CD4-positive, CD25-positive, alpha-beta regulatory T cell (primary cell): ENCODE measurements around the gene DYNLL2. TPM values are rescaled to one million over a fixed set of nuclear protein-coding genes. Genes with fewer than 3 reads are reported as not detected.
"Not testable (repeated sequence)": the region's sequence is repeated elsewhere in the genome, so short reads cannot be mapped to it uniquely, and the experiment has no call there.

Experiments used
- ATAC-seq, 2 donors: fragments of 150-1000 bp; cut with Tn5 transposase; one replicate each; pipeline ENCODE4 v1.10.0; 2021; ENCODE audit warnings: low read depth in 2 of 2, moderate number of reproducible peaks in 2 of 2, moderate library complexity in 1 of 2
- DNase-seq, 3 donors: peaks; one replicate each; pipeline versions ENCODE4 v3.0.0 to v3.0.0-alpha.2; 2012 to 2022; ENCODE audit warnings: mixed read lengths in 1 of 3
- H3K27ac ChIP-seq: one replicate; pipeline ENCODE4 v1.7.0; 2013; ENCODE audit warnings: mild to moderate bottlenecking, low read length; ENCODE audit not compliant: insufficient read depth, poor library complexity, severe bottlenecking
- H3K27me3 ChIP-seq: one replicate; pipeline ENCODE4 v1.7.0; 2013; ENCODE audit warnings: low read length; ENCODE audit not compliant: control insufficient read depth, insufficient read depth
- H3K36me3 ChIP-seq: one replicate; pipeline ENCODE4 v1.7.0; 2013; ENCODE audit warnings: mild to moderate bottlenecking, low read length, moderate library complexity; ENCODE audit not compliant: control insufficient read depth, insufficient read depth
- H3K4me1 ChIP-seq: 2 replicates; pipeline ENCODE4 v1.7.0; 2013; ENCODE audit warnings: mild to moderate bottlenecking, low read length; ENCODE audit not compliant: insufficient read depth, control insufficient read depth, poor library complexity, severe bottlenecking
- H3K4me3 ChIP-seq: one replicate; pipeline ENCODE4 v1.7.0; 2013; ENCODE audit warnings: low read depth, mild to moderate bottlenecking, low read length, moderate library complexity
- H3K9me3 ChIP-seq, 2 experiments: 1 replicate in 1 of 2; 2 replicates in 1 of 2; pipeline ENCODE4 v1.7.0; 2013; ENCODE audit warnings: low read length in 2 of 2, mild to moderate bottlenecking in 1 of 2, moderate library complexity in 1 of 2; ENCODE audit not compliant: control insufficient read depth in 2 of 2
- H3K27ac Mint-ChIP-seq, 3 donors: one replicate each; pipeline ENCODE4 v1.8.0; 2020 to 2022; ENCODE audit warnings: mild to moderate bottlenecking in 3 of 3, mixed read lengths in 3 of 3, moderate library complexity in 2 of 3
- H3K27me3 Mint-ChIP-seq: one replicate; pipeline ENCODE4 v1.8.0; 2022; ENCODE audit warnings: mild to moderate bottlenecking, mixed read lengths
- H3K36me3 Mint-ChIP-seq: one replicate; pipeline ENCODE4 v1.8.0; 2020; ENCODE audit warnings: mixed read lengths
- H3K4me1 Mint-ChIP-seq, 4 donors: one replicate each; pipeline ENCODE4 v1.8.0; 2020 to 2022; ENCODE audit warnings: mixed read lengths in 4 of 4, mild to moderate bottlenecking in 1 of 4
- H3K4me3 Mint-ChIP-seq, 4 donors: one replicate each; pipeline ENCODE4 v1.8.0; 2020 to 2022; ENCODE audit warnings: mild to moderate bottlenecking in 4 of 4, mixed read lengths in 4 of 4, moderate library complexity in 3 of 4
- H3K9me3 Mint-ChIP-seq, 7 donors: one replicate each; pipeline ENCODE4 v1.8.0; 2020 to 2022; ENCODE audit warnings: mixed read lengths in 7 of 7, mild to moderate bottlenecking in 3 of 7, moderate library complexity in 2 of 7
- polyA plus RNA-seq, 4 donors: library from polyadenylated mRNA; unstranded; fragments of 300-500 nt; fragmentation: Illumina TruSeq; gene quantifications; one replicate each; pipeline ENCODE4 v1.2.3, GENCODE V29; 2021
- total RNA-seq: library from RNA; stranded (reverse); gene quantifications from one replicate; pipeline ENCODE4 v1.2.3, GENCODE V29; 2022

Gene DYNLL2
- total and polyA plus RNA-seq, 5 donors from 2014 or later = 0.57 to 37.4 (median 1.1) TPM

- H3K36me3 ChIP-seq, H3K4me3 Mint-ChIP-seq, H3K9me3 ChIP-seq, H3K4me1 ChIP-seq, H3K27ac ChIP-seq, H3K9me3 Mint-ChIP-seq, H3K4me1 Mint-ChIP-seq, H3K27ac Mint-ChIP-seq, DNase-seq, H3K36me3 Mint-ChIP-seq, ATAC-seq, H3K4me3 ChIP-seq: not testable (repeated sequence)
- peaks cover 26% of the 10 kb centered on the region for H3K27me3 ChIP-seq
- peaks cover 58% of the 10 kb centered on the region for H3K27me3 Mint-ChIP-seq
Observed at GRCh38 chr17:58074406-58074805, 8.8 kb upstream of the DYNLL2 start.

DNA sequence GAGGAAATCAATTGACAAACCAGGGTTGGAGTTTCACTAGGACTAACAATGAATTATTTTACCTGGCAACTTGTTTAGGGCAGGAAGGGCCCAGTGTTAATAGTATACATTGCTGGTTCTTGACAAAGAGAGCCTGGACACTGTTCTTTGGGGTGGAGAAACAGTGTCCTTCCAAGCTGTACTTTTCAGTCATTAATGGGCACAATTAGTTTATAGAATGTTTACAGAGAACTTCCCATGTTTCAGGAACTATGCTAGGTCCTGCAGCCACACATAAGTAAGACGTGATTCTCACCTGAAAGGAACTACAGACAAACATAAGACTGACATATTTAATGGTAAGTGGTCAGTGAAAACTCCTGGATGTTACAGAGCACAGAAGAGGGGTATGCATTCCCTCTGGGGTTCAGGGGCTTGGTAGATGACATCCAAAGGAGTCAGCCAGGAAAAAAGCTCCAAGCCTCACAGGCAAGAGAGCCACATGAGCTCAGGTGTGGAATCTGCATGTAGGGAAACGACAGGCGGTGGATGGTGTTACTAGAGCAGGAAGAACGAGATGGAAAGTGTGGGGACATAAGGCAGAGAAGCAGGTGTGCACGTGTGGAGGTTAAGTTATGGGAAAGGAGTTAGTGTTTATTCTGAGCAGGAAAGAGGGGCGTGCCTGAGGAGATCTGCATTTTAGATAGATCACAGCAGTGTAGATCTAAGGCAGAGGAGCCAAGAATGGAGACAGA lies 3.8 kb upstream of the DYNLL2 start:
- Mint-ChIP-seq H3K36me3 (no peaks in the 10 kb centered on the region), H3K4me1 (peaks cover 0 to 6% (median under 1%) of the 10 kb centered on the region in 4 donors), H3K9me3 (no peaks in the 10 kb centered on the region), H3K4me3 (peak overlapping the region in 1 of 4 donors; percentile 31), H3K27me3 (peaks cover 41% of the 10 kb centered on the region), H3K27ac (no peak overlapping the region)
- ATAC-seq (no peak), DNase-seq (no peak)
- no peak overlapping the region for H3K27ac ChIP-seq
- no peaks in the 10 kb centered on the region for H3K36me3 ChIP-seq
- peaks cover 9% of the 10 kb centered on the region for H3K4me1 ChIP-seq
- peaks cover 12% of the 10 kb centered on the region for H3K27me3 ChIP-seq
- no peaks in the 10 kb centered on the region for H3K9me3 ChIP-seq
- no peak overlapping the region for H3K4me3 ChIP-seq

GRCh38 chr17:58081646-58082340 lies 1.4 kb upstream of the DYNLL2 start:
- Mint-ChIP-seq H3K9me3 (no peaks in the 10 kb centered on the region), H3K27me3 (peaks cover 30% of the 10 kb centered on the region), H3K4me3 (peak overlapping the region; percentile 31 to 59 (median 48)), H3K4me1 (peaks cover 8 to 28% (median 20%) of the 10 kb centered on the region in 4 donors), H3K36me3 (peaks cover 5% of the 10 kb centered on the region), H3K27ac (no peak overlapping the region)
- Histone ChIP-seq H3K9me3 (no peaks in the 10 kb centered on the region), H3K27me3 (peaks cover 8% of the 10 kb centered on the region), H3K27ac (no peak overlapping the region), H3K4me1 (peaks cover 29% of the 10 kb centered on the region), H3K36me3 (peaks cover 11% of the 10 kb centered on the region), H3K4me3 (no peak overlapping the region)
- DNase-seq (no peak), ATAC-seq (no peak)

DNA sequence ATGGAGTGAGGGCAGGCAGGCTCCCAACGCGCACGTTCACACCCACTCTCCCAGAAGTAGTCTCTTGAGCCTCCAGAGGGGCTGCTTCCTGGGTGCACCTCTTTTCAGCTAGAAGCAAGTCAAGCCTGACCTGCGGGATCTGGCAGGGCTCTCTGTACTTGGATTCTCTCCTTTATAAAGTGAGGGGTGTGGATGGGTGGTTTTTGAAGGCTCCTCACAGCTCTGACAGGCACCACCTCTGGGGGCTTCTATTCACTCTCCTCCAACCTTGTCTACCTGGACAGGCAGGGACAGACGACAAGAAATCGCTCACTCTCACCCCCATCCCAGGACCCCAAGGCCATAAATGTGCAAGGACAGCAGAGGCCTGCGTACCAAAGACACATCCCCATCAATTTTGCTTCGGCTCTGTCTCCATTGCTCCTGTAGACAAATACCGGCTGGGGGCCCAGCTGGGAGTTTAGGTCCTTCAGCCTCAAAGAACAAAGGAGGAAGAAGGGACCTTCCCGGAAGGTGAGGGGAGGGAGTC lies 814 bp upstream of the DYNLL2 start:
- Histone ChIP-seq H3K4me1 (peaks cover 29% of the 10 kb centered on the region), H3K36me3 (peaks cover 16% of the 10 kb centered on the region), H3K9me3 (no peaks in the 10 kb centered on the region), H3K4me3 (no peak overlapping the region), H3K27me3 (peaks cover 8% of the 10 kb centered on the region), H3K27ac (peak overlapping the region; percentile 73)
- H3K4me1 Mint-ChIP-seq = peaks cover 14 to 34% (median 26%) of the 10 kb centered on the region in 4 donors
- no peaks in the 10 kb centered on the region for H3K9me3 Mint-ChIP-seq
- no peak for ATAC-seq
- H3K4me3 Mint-ChIP-seq = peak overlapping the region; percentile 31 to 85 (median 76)
- DNase-seq = peak in 1 of 3 donors; percentile 6
- H3K27me3 Mint-ChIP-seq = peaks cover 25% of the 10 kb centered on the region
- peaks cover 8% of the 10 kb centered on the region for H3K36me3 Mint-ChIP-seq
- peak overlapping the region; percentile 20 to 74 (median 63) for H3K27ac Mint-ChIP-seq

GRCh38 chr17:58083491-58084316 lies 485 bp downstream of the DYNLL2 start:
- Histone ChIP-seq H3K27me3 (peaks cover 8% of the 10 kb centered on the region), H3K4me3 (peak overlapping the region; percentile 89), H3K27ac (peak overlapping the region; percentile 82), H3K9me3 (no peaks in the 10 kb centered on the region), H3K36me3 (peaks cover 28% of the 10 kb centered on the region), H3K4me1 (peaks cover 34% of the 10 kb centered on the region)
- H3K36me3 Mint-ChIP-seq = peaks cover 18% of the 10 kb centered on the region
- DNase-seq (peak; percentile 57 to 80 (median 75)), ATAC-seq (peak; percentile 60 to 63)
- H3K27ac Mint-ChIP-seq = peak overlapping the region; percentile 84 to 94 (median 88)
- peaks cover 18% of the 10 kb centered on the region for H3K27me3 Mint-ChIP-seq
- H3K4me1 Mint-ChIP-seq = peaks cover 16 to 47% (median 38%) of the 10 kb centered on the region in 4 donors
- H3K9me3 Mint-ChIP-seq = no peaks in the 10 kb centered on the region
- H3K4me3 Mint-ChIP-seq = peak overlapping the region; percentile 93 to 96 (median 94)

DNA sequence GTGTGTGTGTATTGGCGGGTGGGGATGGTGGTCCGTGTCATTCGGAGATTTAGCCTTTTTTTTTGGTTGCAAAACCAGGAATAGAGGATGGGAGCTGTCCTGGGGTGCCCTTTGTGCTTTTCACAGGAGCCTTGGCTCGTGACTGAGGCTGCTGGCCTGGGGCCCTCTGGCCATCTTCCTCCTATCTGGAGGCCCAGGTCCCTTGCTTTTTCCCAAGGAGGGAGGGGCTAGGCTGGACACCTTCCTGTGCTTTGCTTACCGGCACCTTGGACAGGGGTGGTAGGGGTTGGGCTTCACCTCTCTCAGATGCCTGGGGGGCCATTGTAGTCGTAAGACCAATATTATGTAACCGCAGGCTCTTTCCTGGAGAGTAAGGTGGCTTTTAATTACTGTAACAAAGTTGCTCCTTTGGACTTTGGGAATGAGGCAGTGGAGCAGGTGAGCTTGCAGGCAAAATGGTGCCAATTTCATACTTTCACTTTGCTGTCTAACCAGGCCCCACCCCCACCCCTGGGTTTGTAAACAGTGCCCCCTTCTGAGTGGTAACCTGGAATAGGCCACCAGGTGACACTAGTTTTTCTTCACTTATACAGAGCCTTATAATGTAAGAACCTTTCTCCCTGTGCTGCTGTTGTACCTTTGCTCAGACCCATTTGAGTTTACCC lies 1.2 kb downstream of the DYNLL2 start:
- peak; percentile 26 to 29 for ATAC-seq
- Histone ChIP-seq H3K27ac (peak overlapping the region; percentile 82), H3K9me3 (no peaks in the 10 kb centered on the region), H3K4me1 (peaks cover 34% of the 10 kb centered on the region), H3K27me3 (peaks cover 4% of the 10 kb centered on the region), H3K36me3 (peaks cover 36% of the 10 kb centered on the region), H3K4me3 (peak overlapping the region; percentile 89)
- peak overlapping the region; percentile 93 to 96 (median 94) for H3K4me3 Mint-ChIP-seq
- peak overlapping the region; percentile 84 to 94 (median 88) for H3K27ac Mint-ChIP-seq
- peaks cover 16 to 54% (median 38%) of the 10 kb centered on the region in 4 donors for H3K4me1 Mint-ChIP-seq
- H3K36me3 Mint-ChIP-seq = peaks cover 25% of the 10 kb centered on the region
- DNase-seq = peak; percentile 38 to 89 (median 61)
- peaks cover 11% of the 10 kb centered on the region for H3K27me3 Mint-ChIP-seq
- no peaks in the 10 kb centered on the region for H3K9me3 Mint-ChIP-seq
